Ishikawa (cell line): ENCODE measurements around the gene GABPB1.

Experiments
- CEBPB ChIP-seq: IDR thresholded peaks from 2 replicates; pipeline ENCODE4 v1.6.1; 2012
- CREB1 ChIP-seq: IDR thresholded peaks from 2 replicates; pipeline ENCODE4 v1.6.1; 2012; ENCODE audit warnings: low read depth
- EGR1 ChIP-seq: IDR thresholded peaks from 2 replicates; pipeline ENCODE4 v1.6.1; 2012
- EP300 ChIP-seq: IDR thresholded peaks from 2 replicates; pipeline ENCODE4 v1.6.1; 2012; ENCODE audit warnings: borderline replicate concordance
- FOXM1 ChIP-seq: IDR thresholded peaks from 2 replicates; pipeline ENCODE4 v1.6.1; 2012; ENCODE audit warnings: low read depth, borderline replicate concordance
- NFIC ChIP-seq: IDR thresholded peaks from 2 replicates; pipeline ENCODE4 v1.6.1; 2012
- RAD21 ChIP-seq: IDR thresholded peaks from 2 replicates; pipeline ENCODE4 v1.6.1; 2012; ENCODE audit warnings: low read depth
- TAF1 ChIP-seq: IDR thresholded peaks from 2 replicates; pipeline ENCODE4 v1.6.1; 2012; ENCODE audit warnings: low read depth, mild to moderate bottlenecking
- TCF12 ChIP-seq: IDR thresholded peaks from 2 replicates; pipeline ENCODE4 v1.6.1; 2012; ENCODE audit warnings: low read depth
- YY1 ChIP-seq: IDR thresholded peaks from 2 replicates; pipeline ENCODE4 v1.6.1; 2012; ENCODE audit warnings: low read depth
- ZBTB7A ChIP-seq: IDR thresholded peaks from 2 replicates; pipeline ENCODE4 v1.6.1; 2012; ENCODE audit warnings: low read depth
- TF ChIP-seq, protein P1 (sequence below): IDR thresholded peaks from 2 replicates; pipeline ENCODE4 v1.6.1; 2012; ENCODE audit warnings: low read depth, mild to moderate bottlenecking
- TF ChIP-seq, protein P2 (sequence below): IDR thresholded peaks from 2 replicates; pipeline ENCODE4 v1.6.1; 2012
- TF ChIP-seq, protein P3 (sequence below): IDR thresholded peaks from 2 replicates; pipeline ENCODE4 v1.6.1; 2012

DNA sequence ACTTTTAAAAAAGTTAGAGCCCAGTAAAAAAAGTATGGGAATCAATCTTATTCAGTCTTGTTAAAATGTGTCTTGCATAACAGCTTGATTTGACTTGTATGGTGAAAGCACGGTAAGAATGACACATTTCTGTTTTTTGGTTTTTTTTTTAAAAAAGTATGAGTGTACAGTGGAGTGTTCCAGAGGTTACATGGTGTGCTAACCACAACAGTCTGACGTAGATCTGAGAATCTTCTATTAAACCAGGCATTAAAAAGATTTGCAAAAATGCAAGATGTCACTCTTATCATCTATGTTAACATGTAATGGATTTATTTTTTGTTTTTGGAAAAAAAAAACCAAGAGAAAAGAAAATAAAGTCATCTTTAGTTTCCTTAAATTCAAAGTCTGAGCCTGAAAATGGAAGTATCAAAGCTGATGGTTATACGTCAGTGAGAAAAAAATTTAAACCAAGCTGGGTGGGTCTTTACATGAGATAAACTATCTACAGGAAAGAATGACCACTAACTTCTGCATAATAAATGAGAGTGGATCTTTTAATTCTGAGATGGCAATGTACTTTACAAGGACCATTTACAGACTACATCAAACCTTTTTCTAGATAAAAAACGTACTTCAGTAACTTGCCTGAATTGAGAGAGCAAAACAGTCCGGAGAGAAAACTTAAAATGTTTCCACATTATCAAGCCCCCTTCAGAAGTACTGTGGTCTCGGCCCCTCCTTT is 1.6 kb downstream of the GABPB1 start:
- TF ChIP-seq, protein P1, sequence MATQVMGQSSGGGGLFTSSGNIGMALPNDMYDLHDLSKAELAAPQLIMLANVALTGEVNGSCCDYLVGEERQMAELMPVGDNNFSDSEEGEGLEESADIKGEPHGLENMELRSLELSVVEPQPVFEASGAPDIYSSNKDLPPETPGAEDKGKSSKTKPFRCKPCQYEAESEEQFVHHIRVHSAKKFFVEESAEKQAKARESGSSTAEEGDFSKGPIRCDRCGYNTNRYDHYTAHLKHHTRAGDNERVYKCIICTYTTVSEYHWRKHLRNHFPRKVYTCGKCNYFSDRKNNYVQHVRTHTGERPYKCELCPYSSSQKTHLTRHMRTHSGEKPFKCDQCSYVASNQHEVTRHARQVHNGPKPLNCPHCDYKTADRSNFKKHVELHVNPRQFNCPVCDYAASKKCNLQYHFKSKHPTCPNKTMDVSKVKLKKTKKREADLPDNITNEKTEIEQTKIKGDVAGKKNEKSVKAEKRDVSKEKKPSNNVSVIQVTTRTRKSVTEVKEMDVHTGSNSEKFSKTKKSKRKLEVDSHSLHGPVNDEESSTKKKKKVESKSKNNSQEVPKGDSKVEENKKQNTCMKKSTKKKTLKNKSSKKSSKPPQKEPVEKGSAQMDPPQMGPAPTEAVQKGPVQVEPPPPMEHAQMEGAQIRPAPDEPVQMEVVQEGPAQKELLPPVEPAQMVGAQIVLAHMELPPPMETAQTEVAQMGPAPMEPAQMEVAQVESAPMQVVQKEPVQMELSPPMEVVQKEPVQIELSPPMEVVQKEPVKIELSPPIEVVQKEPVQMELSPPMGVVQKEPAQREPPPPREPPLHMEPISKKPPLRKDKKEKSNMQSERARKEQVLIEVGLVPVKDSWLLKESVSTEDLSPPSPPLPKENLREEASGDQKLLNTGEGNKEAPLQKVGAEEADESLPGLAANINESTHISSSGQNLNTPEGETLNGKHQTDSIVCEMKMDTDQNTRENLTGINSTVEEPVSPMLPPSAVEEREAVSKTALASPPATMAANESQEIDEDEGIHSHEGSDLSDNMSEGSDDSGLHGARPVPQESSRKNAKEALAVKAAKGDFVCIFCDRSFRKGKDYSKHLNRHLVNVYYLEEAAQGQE = no peak
- TF ChIP-seq TCF12 (no peak), FOXM1 (no peak), RAD21 (no peak), CREB1 (no peak), CEBPB (no peak), NFIC (no peak), TAF1 (no peak), EP300 (no peak), ZBTB7A (no peak), EGR1 (no peak), YY1 (no peak)
- TF ChIP-seq, protein P2, sequence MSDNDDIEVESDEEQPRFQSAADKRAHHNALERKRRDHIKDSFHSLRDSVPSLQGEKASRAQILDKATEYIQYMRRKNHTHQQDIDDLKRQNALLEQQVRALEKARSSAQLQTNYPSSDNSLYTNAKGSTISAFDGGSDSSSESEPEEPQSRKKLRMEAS = no peak
- TF ChIP-seq, protein P3, sequence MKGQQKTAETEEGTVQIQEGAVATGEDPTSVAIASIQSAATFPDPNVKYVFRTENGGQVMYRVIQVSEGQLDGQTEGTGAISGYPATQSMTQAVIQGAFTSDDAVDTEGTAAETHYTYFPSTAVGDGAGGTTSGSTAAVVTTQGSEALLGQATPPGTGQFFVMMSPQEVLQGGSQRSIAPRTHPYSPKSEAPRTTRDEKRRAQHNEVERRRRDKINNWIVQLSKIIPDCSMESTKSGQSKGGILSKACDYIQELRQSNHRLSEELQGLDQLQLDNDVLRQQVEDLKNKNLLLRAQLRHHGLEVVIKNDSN = no peak
